Activated CD8-positive, alpha-beta memory T cell treated with anti-CD3 and anti-CD28 coated beads for 48 hours (primary cell): ENCODE results near the gene SPTLC1.
A peak's percentile ranks its signal among the peaks of the same experiment; 100 is the strongest.
"Not testable (repeated sequence)": the region's sequence is repeated elsewhere in the genome, so short reads cannot be mapped to it uniquely, and the experiment has no call there.

Experiments
- DNase-seq, 3 experiments: peaks; one replicate each; pipeline ENCODE4 v3.0.0-alpha.2; 2020; ENCODE audit warnings: low read depth in 2 of 3, low spot score in 2 of 3

The SPTLC1 gene, protein sequence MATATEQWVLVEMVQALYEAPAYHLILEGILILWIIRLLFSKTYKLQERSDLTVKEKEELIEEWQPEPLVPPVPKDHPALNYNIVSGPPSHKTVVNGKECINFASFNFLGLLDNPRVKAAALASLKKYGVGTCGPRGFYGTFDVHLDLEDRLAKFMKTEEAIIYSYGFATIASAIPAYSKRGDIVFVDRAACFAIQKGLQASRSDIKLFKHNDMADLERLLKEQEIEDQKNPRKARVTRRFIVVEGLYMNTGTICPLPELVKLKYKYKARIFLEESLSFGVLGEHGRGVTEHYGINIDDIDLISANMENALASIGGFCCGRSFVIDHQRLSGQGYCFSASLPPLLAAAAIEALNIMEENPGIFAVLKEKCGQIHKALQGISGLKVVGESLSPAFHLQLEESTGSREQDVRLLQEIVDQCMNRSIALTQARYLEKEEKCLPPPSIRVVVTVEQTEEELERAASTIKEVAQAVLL

DNA sequence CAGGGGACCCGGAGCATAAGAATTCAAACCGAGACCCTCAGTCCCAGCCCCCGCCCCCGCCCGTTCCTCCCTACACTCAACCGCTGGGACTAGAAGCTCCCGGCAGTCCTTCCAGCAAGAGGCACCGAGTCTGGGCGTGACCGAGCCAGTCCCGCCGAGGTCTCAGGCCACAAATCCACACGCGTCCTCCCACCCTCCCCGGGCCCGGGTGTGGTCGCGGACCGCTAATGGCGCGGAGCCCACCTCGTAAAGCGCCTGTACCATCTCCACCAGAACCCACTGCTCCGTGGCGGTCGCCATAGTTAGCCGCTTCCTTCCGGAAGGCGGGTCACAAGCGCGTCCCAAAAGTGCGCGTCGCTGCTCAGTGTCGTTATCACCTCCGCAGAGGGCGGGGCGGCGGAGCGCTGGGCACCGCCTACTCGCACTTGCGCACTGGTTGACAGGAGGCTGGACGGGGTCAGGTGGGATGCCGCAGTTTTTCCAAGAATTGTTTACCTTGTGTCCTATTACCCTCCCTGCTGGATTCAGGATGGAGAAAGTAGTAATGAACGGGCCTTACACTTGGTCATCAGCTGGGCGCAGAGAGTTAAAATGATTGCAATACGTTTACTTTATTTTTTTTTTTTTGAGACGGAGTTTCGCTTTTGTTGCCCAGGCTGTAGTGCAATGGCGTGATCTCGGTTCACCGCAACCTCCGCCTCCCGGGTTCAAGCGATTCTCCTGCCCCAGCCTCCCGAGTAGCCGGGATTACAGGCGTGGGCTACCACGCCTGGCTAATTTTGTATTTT lies at the start of gene SPTLC1:
Gene SPTLC1 (minus strand): TSS at position 343 of the 788 bp plus-strand sequence. CDS start 43 bp downstream, at position 300.
- peak; percentile 80 to 87 (median 82) for DNase-seq

- DNase-seq = no peak
Measured at GRCh38 chr9:92164975-92165374, 49.8 kb upstream of the SPTLC1 start.

- DNase-seq = no peak
Measured at GRCh38 chr9:92164490-92164889, 49.3 kb upstream of the SPTLC1 start.

DNA sequence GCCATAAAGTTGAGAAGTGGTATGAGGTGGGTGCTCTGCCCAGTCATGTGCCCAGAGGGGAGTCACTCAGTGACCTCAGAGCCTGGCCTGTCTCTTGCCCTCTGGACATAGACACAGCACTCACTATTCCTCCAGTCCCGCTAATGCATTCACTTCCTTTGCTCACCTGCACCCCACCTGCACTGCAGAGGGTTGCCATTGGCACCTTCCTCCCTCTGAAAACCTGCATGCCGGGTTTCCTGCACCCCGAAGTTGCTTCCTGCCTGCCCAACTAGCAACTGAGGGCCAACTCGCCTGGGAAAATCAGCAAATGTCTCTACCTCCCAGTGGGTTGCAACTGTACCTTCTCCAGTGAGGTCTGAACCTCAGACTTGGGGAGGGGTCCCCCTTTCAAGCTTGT lies 48.1 kb upstream of the SPTLC1 start:
- no peak for DNase-seq

- DNase-seq = no peak
Measured at GRCh38 chr9:92160786-92161185, 45.6 kb upstream of the SPTLC1 start.

DNA sequence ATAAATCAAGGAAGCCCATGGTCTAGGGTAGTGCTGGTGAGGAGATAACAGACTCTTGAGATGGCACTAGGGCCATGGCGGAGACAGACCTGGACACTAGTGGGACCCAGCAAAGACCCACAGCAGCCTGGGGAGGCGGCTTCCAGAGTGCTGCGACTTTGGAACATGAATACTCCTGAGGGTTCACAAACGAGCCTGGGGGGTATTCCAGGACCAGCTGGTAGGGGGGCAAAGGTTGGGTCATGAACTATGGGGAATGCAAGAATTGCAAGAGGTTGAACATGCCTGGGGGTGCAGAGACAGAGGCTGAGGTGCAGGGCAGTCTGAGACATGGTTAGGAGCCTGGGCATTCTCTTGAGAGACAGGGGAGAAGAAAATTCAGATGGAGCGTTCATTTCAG lies 43.8 kb upstream of the SPTLC1 start:
- no peak for DNase-seq

GRCh38 chr9:92158097-92158601 lies 42.9 kb upstream of the SPTLC1 start:
- DNase-seq = no peak

- DNase-seq = not testable (repeated sequence)
Measured at GRCh38 chr9:92155736-92156135, 40.5 kb upstream of the SPTLC1 start.

DNA sequence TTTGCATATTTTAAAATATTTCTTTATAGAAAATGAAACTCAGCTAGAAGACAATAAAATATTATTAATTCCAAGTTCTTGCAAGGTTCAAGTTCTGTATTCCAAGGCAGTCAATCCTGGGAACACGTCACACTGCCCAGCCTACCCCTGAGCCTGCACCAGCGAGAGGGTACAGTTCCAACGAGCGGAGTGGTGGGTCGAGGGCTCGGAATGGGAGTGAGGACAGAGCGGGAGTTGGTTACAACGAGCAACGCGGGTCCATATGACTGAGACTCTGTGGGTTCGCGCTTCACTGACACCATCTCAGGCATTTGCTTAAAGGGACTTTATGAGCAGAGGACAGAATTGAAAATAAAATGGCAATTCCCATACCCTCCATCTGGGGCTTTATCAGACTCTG lies 40.0 kb upstream of the SPTLC1 start:
- DNase-seq = no peak

DNA sequence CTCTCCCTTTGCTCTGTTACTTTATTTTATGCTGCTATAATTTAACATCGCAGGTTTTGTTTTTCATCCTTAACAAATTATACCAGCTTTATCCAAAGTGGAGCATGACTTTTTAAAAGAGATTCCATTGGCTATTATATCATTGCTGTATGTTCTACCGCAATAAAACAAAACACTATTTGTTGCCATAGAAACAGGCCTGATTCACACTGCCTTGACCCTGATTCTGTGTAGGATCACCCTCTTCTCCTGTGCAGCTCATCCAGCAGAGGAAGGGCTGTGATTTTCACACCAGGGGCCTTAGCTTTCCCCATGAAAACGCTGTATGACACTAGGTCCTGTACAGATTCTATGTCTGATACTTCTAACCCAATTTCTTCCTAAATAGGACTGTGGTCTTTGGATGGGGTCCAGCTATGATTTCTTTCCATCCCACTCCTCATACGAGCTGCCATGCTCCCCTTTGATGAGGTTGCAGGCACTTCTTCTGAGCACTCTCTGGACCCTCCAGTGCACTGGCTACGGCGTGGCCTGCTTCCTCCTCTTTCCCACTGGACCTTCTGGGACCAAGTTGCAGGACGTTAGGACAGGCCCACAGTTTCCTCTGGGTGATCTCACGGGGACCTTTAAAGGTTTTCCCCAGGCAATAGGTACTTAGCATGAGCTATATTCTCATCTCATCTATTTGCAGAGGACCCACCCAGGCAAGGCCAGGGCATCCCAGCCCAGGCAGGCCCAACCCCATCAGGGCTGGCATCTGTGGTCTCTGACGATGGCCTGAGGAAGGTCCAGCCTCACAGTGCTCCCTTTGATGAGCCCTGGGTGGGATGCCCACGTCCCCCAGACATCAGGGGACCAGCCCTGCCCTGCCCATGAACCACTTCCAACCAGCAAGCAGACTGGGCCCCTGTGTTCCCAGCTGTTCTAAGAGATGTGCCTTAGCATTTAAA lies 38.5 kb upstream of the SPTLC1 start:
- DNase-seq = not testable (repeated sequence)

DNA sequence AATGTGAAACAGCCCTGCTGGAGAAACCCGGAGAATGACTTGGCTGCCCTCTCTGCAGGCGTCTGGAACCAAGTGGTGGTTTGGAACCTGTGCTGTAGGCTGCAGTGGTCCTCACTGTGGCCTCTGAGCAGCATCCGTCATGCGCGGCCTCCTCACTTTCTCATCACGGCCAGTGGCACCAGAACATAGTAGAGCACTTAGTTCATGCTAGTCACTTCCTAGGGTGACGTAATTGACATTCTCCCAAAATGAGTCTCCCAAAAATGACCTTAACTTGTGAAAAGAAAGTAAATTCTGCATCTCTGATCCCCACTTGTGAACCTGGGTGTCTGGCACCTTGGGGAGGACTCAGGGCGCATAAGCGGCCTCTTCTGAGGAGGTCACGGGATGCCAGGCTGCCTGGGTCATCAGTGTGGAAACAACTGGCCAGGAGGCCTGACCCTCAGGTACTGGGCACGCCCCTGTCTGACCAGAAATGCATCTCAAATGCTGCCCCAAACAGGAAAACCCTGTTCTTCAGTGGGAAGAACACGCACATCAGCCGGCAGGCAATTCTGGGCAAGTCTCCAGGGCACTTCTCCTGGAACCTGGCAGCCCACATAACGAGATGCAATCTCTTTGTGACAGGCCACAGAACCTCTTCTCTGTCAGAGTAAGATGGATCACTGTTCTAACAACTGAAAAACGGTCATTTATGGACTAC lies 36.6 kb upstream of the SPTLC1 start:
- DNase-seq = no peak

- not testable (repeated sequence) for DNase-seq
Measured at GRCh38 chr9:92150501-92151470, 35.6 kb upstream of the SPTLC1 start.

GRCh38 chr9:92147852-92148180 lies 32.6 kb upstream of the SPTLC1 start:
- no peak for DNase-seq

DNA sequence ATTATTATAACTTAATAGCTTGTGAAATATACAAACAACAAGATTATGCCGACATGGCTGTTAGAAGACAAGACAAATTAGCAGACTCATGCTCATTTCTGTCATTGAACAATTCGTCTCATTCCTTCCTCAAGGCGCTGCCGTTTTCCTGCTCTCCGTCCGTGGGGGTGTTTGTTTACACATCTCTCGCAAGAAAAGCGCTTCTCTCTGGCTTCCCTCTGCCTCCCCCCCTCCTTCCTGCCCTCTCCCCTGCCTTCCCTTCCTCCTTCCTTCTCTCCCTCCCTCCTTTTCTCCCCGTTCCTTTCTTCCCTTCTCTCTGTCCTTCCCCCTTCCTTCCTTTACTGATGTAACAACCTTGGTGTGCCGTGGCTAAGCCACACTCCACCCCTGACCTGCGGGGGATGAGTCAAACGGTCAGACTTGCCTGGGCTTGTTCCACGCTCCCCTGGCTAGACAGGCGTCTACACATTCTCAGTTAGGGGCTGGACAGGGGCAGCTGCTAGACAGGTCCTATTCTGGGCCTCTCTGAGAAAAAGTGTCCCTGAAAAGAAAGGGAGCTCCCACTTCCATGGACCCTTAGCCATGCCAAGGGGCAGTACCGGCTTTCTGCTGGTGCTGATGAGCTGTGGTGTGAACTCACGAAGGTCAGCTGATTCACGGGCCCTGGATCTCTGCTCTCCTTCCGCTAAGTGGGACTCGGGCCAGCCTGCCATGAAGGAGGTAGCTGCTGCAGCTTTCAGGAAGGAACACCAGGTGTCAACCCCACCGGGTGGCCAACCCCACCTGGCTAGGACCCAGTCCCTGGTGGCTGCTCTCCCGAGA lies 32.0 kb upstream of the SPTLC1 start:
- DNase-seq = no peak

DNA sequence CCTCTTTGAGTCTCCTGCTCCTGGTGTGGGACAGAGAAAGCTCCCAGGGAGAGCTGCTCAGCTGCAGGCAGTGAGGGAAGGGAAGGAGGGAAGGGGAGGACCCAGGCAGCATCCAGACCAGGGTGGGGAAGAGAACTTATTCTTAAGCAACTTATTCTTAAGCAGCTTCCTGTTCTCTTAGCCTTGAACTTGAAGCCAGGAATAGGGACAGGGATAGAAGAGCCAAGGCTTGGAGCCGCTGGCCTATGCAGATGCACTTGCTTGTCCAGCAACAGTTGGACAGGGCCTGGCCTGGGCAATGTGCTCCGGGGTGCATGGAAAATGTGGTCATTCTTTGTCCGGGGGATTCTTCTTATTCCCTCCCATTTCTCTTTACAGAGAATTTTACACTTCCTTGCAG lies 31.4 kb upstream of the SPTLC1 start:
- DNase-seq = no peak

DNA sequence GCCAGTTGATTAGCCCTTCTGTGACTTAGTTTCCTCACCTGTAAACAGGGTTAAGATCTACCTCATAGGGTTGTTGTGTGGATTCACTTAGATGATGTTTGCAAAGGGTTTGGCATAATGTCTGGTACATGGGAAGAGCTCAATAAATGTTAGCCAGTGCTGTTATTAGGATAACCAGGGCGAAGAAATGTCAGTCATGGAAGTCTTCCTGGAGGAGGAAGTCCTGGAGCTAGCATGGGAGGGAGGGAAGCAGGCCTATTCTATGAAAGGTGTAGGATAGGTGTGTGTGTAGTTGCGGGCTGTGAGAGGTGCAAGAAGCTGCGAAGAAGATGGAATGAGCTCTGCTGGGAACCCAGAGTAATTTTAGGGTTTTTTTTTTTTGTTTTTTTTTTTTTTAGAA lies 30.6 kb upstream of the SPTLC1 start:
- DNase-seq = not testable (repeated sequence)

GRCh38 chr9:92142329-92142728 lies 27.1 kb upstream of the SPTLC1 start:
- DNase-seq = no peak
